GDM1 (cell line): ENCODE results near the gene ARL4D.
A peak's percentile ranks its signal among the peaks of the same experiment; 100 is the strongest.
"Not testable (repeated sequence)": the region's sequence is repeated elsewhere in the genome, so short reads cannot be mapped to it uniquely, and the experiment has no call there.

ENCODE experiments used
- DNase-seq: peaks from one replicate; lab custom pipeline; 2025; lab: John Stamatoyannopoulos, UW

Gene ARL4D

GRCh38 chr17:43395165-43395564 lies 3.6 kb upstream of the ARL4D start:
- no peak for DNase-seq

- no peak for DNase-seq
Measured at GRCh38 chr17:43396491-43397060, 2.2 kb upstream of the ARL4D start.

GRCh38 chr17:43399839-43400328 lies 1.1 kb downstream of the ARL4D start:
- DNase-seq: no peak

- no peak for DNase-seq
Measured at GRCh38 chr17:43400943-43401717, 2.3 kb downstream of the ARL4D start.

- no peak for DNase-seq
Measured at GRCh38 chr17:43402078-43402477, 3.3 kb downstream of the ARL4D start.

- no peak for DNase-seq
Measured at GRCh38 chr17:43402567-43402966, 3.8 kb downstream of the ARL4D start.

GRCh38 chr17:43403846-43404245 lies 5.1 kb downstream of the ARL4D start:
- no peak for DNase-seq

GRCh38 chr17:43405861-43406260 lies 7.1 kb downstream of the ARL4D start:
- DNase-seq: no peak

GRCh38 chr17:43406676-43407645 lies 8.2 kb downstream of the ARL4D start:
- no peak for DNase-seq

- DNase-seq: no peak
Measured at GRCh38 chr17:43409131-43409530, 10.3 kb downstream of the ARL4D start.

- DNase-seq: no peak
Measured at GRCh38 chr17:43410557-43411368, 12.0 kb downstream of the ARL4D start.

GRCh38 chr17:43411369-43411677 lies 12.5 kb downstream of the ARL4D start:
- no peak for DNase-seq

GRCh38 chr17:43411749-43412148 lies 13.0 kb downstream of the ARL4D start:
- DNase-seq: no peak

GRCh38 chr17:43412166-43412565 lies 13.4 kb downstream of the ARL4D start:
- no peak for DNase-seq

GRCh38 chr17:43416998-43417890 lies 18.5 kb downstream of the ARL4D start:
- no peak for DNase-seq

- peak; percentile 47 for DNase-seq
Measured at GRCh38 chr17:43418441-43419374, 19.9 kb downstream of the ARL4D start.

- not testable (repeated sequence) for DNase-seq
Measured at GRCh38 chr17:43419375-43419882, 20.6 kb downstream of the ARL4D start.

GRCh38 chr17:43423777-43424455 lies 25.1 kb downstream of the ARL4D start:
- no peak for DNase-seq
